GM19452 (cell line): ENCODE measurements around the gene HIBADH.
"Not testable (repeated sequence)": the region's sequence is repeated elsewhere in the genome, so short reads cannot be mapped to it uniquely, and the experiment has no call there.

ENCODE experiments used
- ATAC-seq: cut with Tn5 transposase; IDR thresholded peaks from one replicate; pipeline ENCODE4 v1.9.1; 2021; ENCODE audit not compliant: unreplicated experiment

Gene HIBADH

DNA sequence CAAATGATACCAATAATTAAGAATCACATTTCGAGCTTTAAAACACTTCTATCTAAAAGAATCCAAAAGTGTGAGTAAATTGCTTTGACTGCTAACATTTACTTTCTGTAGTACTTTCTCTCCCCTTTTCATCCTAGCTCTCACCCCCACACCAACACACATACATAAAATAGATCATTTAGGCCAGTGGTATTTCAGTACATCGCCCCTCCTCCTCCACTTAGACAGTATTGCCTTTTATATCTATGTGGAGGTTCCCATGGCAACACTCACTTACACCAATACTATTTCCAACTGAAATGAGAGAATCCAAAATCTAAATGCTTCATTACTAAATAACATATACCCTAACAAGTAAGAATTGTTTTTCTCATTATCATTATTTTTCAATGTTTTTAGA is 58.9 kb downstream of the HIBADH start:
- ATAC-seq, result no peak

DNA sequence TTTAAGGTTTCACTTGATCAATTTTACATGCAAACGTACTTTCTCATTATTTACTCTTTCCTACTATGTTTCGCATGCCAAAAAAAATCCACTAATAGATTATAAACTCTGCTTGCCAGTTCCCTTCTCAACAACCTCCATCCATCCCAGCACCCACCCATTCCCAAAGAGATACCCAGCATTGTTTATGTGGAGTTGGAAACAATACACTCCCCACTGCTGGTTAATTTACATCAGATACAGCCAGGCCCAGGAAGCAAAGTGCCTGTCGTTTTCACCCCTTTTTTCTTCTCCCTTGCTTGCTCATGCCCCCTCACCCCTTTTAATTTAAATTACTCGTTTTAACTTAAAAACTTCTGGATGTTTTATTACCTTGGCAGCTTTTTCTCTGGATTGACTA is 59.9 kb downstream of the HIBADH start:
- no peak for ATAC-seq

DNA sequence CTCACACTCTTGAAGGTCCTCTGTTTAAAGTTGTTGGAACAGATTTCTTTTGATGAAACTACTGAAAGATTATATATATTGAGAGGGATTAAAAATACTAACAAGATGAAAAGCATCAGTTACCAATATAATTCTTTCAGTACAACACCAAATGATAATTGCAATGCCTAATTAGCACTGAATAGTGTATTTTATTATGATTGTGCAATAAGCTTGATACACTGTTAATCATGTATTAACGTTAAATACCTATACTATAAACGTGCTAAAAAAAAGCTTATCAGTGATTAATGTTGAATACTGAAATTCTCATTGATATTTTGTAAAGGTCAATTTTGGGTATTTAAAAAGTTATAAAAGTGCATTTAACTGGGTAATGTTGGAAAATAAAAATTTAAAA is 61.5 kb downstream of the HIBADH start:
- no peak for ATAC-seq

DNA sequence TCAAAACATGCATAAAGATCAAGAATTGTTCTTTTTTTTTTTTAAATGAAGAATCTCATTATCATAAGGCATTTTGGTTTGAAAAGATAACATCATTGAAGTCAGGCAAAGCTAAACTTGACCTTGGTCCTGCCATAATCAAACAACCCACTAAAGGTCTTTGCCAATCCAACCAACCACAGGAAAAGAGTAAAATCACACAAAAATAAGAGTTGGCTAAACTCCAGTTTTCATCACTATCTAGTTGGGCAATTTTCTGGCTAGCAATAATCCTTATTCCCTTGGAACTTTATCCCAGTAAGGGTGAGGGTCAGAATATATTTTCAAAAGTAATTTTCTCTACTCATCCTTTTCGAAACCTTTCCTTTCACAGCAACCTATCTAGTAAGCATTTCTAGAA is 62.4 kb downstream of the HIBADH start:
- ATAC-seq, result no peak

DNA sequence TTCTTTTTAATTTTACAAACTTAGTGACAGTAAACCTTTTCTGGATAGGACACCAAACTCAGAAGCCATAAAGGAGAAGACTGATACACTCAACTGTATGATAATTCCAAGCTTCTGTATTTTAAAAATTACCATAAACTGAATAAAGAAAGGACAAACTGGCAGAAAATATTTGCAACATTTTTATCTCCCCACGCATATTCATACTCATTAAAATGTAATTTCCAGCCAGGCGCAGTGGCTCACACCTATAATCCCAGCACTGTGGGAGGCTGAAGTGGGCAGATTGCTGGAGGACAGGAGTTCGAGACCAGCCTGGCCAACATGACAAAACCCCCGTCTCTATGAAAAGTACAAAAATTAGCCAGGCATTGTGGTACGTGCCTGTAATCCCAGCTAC is 67.7 kb downstream of the HIBADH start:
- ATAC-seq, result no peak

DNA sequence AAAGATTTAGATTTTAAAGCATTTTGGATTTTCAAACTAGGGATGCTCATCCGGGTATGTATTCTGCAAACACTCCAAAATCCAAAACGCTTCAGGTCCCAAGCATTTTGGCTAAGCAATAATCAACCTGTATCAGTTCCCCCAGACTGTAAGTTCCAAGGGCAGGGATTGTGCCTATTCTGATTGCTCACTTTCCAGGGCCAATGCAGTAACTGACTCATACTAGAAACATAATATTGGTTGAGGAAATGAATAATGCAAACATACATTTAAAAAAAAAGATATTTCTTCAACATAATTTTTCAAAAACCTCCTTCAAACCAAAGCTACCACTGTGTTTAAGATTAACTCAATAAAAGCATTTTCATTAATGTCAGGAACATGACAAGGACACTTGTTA is 69.5 kb downstream of the HIBADH start:
- ATAC-seq, result no peak

DNA sequence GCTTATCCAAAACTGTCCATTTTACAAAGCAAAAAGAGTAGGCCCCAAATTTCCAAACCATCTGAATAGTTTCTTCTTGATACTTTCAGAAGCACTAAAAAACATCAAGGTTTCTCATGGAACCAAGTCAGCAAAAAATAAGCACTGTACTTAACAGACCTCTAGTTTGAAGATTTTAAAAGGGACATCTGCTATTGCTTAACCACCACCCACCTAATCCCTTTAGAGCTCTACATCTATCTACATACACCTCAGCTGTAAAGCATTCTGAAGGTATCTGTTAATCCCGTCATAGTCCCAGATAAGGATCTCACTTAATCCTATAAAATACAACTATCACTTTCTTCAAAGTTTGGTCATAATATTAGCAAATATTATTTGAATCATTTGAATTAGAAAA is 72.3 kb downstream of the HIBADH start:
- no peak for ATAC-seq

DNA sequence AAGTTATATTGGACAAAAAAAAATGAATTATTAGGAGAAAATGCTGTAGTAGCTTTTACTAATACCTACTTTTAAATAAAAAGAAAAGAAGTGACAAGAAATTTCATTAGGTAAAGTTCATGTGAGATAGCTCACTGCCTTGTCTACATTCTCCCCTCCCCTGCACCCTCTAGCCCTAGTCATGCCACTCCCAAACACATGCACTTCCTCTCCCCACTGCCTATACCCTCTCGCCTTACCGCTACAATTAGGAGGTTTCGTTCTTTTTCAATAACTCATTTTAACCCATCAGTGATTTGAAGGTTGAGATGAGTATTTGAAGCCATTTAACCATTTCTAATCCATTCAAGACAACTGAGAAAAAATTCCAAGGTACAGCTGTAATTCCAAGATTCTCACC is 75.3 kb downstream of the HIBADH start:
- no peak for ATAC-seq

DNA sequence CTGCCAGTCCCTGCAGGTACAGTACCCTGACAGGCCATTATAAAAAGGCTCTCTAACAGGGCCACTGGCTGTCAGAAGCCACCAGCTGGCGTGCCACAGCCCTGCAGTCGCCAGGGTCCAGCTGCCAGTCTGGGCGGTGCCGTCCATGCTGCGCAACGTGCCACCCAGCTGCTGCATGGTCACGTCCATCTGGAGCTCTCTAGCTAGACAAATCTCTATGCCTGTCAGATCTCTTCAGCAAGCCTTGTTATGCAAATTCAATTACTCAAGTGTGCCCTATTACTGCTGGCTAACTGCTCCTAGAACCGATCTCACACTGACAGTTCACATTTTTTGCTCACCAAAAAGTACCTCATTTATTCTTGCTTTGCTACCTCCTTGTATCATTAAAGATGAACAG is 75.9 kb downstream of the HIBADH start:
- ATAC-seq, result peak; percentile 86

DNA sequence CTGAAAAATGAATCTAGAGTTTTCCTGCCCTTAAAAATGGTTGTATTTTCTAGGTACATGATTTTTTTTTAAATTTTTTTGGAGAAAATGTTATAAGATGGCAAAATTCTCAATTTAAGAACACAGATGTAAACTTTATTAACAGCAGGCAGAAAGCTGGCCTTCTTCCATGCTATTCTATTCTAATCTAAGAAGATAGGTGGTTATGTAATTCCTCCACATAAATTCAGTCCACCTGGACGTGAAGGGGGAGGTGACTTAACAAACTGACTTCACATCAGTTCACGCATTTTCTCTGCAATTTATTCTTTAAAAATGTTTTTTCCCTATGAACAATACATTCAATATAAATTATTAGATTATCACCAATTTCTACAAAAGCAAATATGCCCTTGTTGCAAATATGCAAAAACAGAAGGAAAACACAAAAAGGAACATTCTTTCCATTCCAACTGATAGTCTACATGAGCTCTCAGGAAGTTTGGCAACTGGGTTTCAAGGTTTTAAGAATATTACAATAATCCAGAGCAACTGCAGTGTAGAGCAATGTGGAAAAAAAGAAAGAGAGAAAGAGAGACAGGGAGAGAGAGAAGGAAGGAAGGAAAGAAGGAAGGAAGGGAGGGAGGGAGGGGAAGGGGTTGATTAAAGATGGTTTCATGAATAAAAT is 76.8 kb downstream of the HIBADH start:
- ATAC-seq, result no peak

DNA sequence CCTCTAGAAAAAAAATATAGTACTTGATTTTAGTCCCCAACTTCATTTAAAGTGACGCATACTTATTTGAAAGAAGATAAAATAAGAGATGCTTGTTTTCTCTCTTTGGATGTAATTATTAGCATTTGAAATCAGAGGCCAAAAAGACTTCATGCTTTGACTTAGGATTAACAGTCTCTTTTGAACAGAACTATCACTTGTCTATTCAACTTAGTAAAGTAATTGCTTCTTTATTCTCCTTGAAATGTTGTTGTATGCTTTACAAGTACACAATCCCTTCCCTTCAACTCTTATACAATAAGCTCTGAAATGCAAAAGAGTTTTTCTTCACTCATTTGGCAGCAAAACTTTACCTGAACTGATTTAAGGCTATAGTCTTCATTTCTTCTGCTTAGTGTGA is 80.8 kb downstream of the HIBADH start:
- no peak for ATAC-seq

DNA sequence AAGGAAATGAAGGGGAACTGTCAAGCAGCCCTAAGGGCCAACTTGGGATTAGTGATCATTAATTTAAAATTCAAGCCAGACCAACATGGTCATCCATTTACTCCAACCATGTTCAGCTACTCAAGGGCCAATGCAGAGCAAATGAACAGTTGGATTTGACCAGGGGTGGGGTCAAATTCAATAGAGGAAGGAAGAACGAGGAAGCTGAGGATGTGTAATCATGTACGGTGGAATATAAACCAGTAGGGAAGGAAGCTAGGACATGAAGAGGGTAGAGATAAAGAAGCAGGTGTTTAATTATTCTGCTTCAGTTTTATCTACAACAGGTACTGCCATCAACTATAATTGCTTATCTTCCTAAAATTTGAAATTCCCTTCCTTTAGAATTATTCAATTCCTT is 81.6 kb downstream of the HIBADH start:
- no peak for ATAC-seq

DNA sequence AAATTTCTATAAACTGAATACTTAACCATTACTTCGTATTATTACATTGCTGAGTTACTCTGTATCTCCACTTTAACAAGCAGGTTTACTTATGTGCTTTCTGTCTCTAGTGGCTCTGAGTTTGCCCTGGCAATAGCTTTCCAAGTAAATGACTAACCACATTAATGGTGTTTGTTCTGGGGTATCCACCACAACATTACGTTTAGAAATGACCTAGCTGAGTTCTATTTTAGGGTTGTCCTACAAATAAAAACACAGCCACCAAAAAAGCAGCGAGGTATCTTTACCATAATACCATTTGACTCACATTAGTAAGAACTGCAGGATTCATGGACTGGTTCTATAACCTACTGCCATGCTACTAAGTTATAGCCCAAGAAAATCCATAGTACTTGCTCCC is 83.1 kb downstream of the HIBADH start:
- ATAC-seq, result no peak

DNA sequence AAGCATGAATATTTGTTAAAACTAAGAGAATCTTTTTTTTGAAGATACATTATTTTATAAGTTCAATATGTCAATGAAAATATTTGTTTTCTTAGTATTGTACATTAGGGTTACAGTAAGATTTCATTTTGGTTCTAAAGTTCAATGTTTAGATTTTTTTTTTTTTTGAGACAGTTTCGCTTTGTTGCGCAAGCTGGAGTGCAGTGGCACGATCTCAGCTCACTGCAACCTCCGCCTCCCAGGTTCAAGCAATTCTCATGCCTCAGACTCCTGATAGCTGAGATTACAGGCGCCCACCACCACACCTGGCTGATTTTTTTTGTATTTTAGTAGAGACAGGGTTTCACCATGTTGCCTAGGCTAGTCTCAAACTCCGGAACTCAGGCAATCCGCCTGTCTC is 84.5 kb downstream of the HIBADH start:
- not testable (repeated sequence) for ATAC-seq

DNA sequence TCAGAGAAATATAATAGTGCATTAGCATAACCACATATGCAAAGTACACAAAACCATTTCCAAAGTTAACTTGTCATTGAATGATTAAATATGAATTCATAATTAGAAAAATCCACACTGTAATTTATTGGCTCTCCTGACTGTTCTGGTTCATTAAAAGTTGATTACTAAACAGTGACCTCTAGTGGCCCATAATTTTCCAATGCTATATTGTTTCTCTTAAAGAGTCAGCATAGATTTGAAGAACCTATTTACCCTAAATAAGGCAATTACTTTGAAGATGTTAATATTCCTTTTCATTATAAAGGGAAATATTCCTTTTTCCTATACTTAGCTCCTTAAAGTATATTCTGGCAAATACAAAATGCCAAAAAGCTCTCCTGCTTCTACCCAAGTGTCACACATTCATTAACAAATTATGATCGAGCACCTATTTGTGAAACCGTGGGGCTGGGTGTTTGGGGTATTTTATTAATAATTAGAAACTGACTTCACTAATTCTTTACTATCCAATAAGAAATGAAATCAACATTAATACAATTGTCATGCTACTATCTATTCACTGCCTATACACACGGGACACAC is 86.2 kb downstream of the HIBADH start:
- no peak for ATAC-seq

DNA sequence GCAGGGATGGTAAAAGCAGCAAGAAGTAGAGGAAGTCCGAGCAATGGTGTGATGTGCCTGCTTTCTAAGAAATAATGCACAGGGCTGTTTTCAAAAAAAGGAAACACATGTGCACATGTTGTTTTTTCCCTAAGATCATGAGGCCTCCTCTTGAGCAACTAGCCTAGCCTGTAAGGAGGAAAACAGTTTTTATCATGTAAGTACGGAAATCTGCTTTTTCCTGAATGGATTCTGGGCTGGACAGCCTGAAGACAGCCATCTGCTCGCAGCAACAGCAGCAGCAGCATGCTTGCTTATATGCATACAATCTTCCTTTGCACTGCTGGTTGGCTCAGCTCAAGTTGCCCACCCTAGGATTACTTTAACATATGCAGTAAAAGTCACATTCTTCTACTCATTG is 87.1 kb downstream of the HIBADH start:
- ATAC-seq, result no peak

DNA sequence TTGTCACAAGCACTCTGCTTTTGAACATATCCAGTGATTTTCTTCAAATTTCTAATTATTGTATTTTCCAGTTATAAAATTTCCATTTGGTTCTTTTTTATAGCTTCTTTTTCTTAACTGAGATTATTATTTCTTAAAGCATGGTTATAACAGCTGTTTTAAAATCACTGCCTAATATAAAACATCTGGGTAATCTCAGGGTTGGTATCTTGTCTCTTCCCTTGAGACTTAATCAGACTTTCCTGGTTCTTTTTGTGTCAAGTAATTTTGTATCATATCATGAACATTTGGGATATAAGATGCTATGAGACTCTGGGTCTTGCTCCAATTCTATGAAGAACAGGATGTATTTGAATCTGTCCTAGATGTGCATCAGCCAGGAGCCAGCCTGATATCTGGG is 93.6 kb downstream of the HIBADH start:
- ATAC-seq, result no peak

DNA sequence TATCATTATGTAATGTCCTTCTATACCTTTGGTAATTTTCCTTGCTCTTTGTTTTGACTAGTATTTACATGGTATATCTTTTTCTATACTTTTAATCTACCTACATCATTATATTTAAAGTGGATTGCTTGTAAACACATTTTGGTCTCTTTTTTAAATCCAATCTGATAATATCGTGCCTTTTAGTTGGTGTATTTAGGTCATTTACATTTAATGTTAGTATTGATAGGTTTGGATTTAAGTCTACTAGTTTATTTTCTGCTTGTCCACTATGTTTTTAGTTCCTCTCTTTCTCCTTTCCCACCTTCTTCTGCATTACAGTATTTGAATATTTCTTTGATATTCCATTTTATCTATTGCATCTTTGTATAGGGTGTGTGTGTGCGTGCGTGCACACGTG is 95.4 kb downstream of the HIBADH start:
- no peak for ATAC-seq

DNA sequence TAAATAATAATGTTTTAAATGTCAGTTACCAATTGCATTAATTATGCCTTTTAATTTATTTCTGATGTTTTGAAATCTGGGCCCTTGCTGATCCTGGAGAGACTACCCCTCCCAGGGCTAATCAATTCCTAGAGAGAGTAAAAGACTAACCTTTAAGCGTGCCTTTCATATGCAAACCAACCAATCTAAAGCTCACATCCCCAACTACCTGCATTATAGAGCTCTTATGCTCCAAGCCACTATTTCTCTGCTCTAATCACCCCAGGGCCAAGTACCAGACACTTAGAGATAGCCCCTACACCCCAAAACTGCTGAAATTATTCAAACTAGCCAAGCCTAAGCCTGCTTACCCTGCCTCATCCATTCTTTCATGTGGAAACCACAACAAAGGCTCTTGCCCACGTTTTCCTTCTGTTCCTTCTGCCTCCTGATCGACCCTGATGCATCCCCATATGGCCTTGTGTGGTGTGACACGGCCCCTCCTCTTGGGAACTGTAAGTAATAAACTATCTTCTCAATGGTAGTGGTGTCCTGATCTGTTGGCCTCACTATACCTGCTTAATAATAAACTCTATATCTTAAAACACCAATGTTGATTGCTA is 97.7 kb downstream of the HIBADH start:
- ATAC-seq, result no peak

DNA sequence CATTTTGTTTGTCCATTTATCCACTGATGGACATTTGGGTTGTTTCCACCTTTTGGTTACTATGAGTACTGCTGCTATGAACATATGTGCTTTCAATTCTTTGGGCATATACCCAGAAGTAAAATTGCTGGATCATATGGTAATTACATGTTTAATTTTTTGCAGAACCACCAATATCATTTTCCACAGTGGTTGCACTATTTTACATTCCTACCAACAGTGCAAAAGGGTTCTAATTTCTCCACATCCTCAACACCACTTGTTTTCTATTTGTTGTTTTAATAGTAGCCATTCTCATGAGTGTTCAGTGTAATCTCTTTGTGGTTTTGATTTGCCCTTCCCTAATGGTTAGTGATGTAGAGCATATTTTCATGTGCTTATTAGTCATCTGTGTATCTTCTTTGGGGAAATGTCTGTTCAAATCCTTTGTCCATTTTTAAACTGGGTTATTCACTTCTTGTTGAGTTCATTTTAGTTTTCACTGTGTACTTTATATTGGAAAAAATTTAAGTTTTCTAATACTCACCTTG is 101.9 kb downstream of the HIBADH start:
- ATAC-seq, result no peak

DNA sequence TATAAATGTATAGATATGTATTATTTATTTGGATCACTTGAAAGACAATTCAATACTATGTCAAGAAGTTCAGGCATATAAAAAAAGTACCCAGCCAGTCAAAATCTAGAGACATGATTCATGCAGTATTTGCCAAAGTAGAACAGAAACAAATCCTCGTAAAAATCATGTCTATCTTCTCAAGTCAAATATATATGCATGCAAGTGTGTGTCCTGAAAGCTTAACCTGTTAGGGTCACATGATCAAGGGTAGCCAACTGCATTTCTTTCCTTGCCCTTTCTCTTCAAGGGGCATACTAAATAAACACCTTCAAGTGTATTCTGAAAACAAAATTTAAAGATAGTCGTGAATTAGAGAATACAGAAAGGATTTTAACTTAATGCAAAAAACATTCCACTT is 107.0 kb downstream of the HIBADH start:
- ATAC-seq, result no peak

DNA sequence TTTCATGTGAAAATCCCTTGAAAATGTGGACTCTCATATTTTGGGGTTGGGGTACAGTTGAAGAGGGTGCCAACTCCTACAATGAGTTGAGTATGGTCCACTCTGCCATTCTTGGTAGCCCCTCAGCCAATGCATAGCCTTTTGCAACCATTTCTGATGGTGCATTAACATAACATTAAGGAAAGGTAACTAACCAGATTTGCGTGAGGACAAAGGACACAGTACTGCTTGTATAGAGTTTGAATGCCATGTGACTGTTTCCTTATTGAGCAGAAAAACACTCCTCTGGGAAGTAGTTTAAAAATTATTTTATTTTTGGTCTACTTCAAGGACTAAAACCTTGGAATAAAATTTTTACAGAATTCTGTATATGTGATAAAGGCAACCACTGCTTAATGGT is 107.9 kb downstream of the HIBADH start:
- ATAC-seq, result no peak

DNA sequence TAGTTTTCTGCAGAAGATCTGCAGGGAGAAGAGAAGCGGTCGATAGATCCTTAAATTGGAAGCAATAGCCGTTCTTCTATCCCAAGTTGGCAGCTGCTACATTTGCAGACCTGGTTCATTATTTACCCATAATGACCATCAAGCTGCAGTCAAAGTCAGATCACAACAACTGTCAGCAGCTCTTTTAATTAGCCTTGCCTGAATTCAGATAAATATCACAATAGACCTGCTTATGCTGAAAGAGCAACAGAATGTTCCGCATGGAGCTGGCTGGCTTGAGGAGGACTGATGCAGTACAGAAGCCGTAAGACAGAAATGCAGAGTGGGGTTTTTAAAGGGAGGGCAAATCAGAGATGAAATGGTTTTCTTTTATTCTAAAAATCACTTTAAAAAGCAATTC is 109.4 kb downstream of the HIBADH start:
- ATAC-seq, result no peak
